HG03066 (cell line): ENCODE results near the gene GABPB2.

Experiments used
- ATAC-seq: cut with Tn5 transposase; IDR thresholded peaks from one replicate; pipeline ENCODE4 v1.9.1; 2021; ENCODE audit warnings: low read depth; ENCODE audit not compliant: unreplicated experiment

Gene GABPB2

GRCh38 chr1:151158326-151158725 lies 87.8 kb downstream of the GABPB2 start:
- ATAC-seq = no peak

DNA sequence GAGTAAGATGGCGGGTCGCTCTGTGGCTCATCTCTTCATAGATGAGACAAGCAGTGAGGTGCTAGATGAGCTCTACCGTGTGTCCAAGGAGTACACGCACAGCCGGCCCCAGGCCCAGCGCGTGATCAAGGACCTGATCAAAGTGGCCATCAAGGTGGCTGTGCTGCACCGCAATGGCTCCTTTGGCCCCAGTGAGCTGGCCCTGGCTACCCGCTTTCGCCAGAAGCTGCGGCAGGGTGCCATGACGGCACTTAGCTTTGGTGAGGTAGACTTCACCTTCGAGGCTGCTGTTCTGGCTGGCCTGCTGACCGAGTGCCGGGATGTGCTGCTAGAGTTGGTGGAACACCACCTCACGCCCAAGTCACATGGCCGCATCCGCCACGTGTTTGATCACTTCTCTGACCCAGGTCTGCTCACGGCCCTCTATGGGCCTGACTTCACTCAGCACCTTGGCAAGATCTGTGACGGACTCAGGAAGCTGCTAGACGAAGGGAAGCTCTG lies 88.2 kb downstream of the GABPB2 start:
- ATAC-seq = no peak

GRCh38 chr1:151159373-151159772 lies 88.8 kb downstream of the GABPB2 start:
- ATAC-seq = no peak

DNA sequence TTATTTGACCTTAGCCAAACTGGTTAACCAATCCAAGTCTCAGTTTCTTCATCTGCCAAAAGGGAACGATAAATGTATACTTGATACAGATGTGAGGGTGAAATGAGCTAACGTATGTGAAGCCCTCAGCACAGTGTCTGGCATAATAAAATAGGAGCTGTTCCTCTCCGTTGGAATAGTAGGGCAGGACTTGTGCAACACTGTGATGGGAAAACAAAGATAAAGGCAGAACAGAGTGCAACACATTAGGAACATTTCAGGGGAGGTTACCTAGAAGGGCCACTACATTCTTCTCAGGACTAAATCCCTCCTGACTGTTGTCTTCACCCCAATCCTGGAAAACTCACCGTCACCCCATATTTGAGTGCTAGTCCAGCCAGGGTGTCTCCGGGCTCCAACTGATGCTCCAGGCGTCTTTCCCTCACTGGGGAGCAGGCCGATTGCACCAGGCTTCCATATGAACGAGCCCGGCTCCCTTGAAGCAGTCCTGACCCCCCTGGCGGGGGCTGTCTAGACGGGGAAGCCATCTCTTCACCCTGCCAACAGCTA lies 94.2 kb downstream of the GABPB2 start:
- no peak for ATAC-seq

DNA sequence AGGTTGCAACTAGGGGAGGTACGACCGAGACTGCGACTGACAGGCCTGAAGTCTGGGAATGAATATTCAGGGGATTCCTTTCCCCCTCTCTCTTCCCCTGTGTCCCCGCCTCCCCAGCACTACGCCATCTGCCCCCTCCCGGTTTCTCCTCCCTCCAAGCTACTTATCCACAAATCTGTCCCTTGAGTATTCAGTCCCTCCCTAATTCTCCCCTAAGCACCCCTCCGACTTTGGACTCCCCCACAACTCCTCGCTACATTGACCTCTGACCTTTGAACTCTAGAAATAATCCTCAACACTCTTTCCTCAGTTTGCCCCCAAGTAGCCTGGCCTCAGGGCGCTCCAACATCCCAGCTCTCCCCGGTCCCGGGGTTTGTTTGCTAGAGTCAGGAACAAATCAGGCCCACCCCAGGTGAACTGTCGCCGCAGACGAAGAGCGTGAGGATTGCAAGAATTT lies 94.7 kb downstream of the GABPB2 start:
- peak; percentile 11 for ATAC-seq

DNA sequence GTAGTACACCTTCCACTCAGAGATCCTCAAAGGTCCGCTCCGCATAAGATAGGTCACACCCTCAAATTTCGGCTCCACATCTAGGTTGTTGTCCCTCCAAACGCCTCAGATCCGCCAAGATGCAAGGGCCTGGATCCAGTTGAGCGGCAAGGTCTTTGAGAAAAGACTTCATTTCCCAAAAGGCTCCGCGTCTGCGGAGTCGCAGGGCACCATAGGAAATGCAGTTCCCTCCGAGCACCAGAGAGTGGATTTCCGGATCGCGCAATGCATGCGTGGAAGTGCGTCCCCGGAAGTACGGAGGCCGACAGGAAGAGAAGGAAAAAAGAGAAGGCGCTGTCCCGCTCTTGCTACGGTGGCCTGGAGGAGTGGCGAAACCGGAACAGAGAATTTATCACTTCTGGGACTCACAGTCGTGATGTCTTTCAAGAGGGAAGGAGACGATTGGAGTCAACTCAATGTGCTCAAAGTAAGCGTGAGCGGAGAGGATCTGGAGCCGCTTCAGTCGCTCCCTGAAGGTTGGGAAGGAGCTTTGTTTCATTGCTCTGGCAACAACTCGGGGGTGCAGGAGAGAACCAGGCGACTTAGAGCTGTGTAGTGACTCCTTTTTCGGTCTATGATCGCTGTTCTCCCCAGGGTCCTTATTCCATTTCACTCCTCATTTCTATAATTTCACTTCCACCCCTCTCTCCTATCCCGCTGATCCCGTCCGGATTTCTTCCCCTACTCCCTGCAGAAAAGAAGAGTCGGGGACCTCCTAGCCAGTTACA lies 95.4 kb downstream of the GABPB2 start, which contains the start of the genes LYSMD1 and SCNM1:
LYSMD1 (minus strand) TSS at position 165 of the 767 bp plus-strand sequence. CDS start 644 bp downstream, outside the sequence.
SCNM1 (plus strand) TSS at position 407 of the 767 bp plus-strand sequence; CDS start at position 416, 9 bp downstream.
- ATAC-seq = peak; percentile 89

GRCh38 chr1:151166505-151166956 lies 96.0 kb downstream of the GABPB2 start:
- ATAC-seq = no peak

DNA sequence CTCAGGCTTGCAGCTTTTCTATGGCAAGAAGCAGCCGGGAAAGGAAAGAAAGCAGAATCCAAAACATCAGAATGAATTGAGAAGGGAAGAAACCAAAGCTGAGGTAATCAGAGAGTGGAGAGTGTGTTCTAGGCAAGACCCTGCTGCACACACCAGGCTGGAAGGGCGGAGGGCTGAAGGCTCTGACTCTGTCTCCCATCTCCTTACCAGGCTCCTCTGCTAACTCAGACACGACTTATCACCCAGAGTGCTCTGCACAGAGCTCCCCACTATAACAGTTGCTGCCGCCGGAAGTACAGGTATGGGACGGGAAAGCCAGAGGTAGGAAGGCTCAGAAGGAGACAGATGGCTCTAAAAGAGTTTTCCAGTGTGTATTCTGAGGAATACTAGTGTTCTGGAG lies 96.6 kb downstream of the GABPB2 start:
- ATAC-seq = no peak

DNA sequence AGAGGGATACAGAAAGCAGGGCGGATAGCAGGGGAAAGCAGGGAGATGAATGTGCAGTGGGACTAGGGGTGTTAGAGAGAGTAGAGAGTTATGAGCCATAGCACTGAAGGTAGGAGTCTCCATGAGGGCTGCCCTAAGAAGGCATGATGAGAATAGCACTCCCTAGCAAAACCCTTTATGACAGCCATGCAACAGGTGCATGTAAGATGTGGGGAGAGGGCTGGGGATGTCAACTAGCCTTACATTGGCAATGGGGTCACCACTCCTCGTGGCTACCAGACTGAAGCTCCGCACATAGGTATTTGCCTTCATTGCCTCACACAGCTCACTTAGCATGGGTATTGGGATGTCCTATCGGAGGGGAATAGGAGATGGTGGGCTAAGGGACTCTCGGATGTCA lies 100.6 kb downstream of the GABPB2 start:
- no peak for ATAC-seq
